ENCODE results near the gene CFAP251. TPM values are rescaled to one million over a fixed set of nuclear protein-coding genes. Genes with fewer than 3 reads are reported as not detected.

Gene CFAP251
- total RNA-seq, 1 experiment from 2014 or later: 0.81 TPM

DNA sequence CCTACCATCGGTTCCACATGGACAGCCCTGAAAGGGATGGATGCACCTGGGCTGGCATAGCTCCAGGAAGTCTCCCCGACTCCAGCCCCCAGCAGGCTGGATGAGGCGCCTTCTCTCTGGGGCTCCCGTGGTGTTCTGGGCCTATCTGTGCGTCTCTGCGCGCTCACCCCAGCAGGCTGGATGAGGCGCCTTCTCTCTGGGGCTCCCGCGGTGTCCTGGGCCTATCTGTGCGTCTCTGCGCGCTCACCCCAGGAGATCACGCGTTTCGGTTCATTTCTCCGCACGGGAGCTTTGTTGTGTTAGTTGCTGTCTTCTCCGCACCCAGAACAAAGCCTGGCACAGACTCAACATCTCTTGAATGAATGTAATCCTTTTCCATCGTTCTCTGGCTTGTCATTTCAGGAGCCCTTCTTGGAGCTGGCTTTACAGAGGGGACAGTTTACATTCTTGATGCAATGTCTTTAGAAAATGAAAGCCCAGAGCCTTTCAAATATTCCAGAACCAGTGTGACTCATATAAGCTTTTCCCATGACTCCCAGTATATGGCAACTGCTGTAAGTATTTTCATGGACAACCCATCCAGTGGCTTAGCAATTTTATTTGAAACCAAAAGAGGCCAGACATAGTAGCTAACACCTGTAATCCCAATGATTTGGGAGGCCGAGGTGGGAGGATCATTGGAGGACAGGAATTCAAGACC lies 40.3 kb downstream of the CFAP251 start:
- Histone ChIP-seq H2BK120ac (ENCODE audit: low read depth, low read length, poor library complexity, severe bottlenecking) (no peak overlapping the region), H3K4me1 (ENCODE audit: insufficient read depth, low read length) (peaks cover 3% of the 10 kb centered on the region; the same call in 1 of the 2 replicates), H3T11ph (ENCODE audit: low read length) (no peak overlapping the region), H3K4me2 (ENCODE audit: insufficient read depth, insufficient read length, low read length) (no peak overlapping the region), H2AK5ac (ENCODE audit: insufficient read length, low read length) (no peak overlapping the region), H3K27me3 (ENCODE audit: insufficient read depth, low read length) (no peaks in the 10 kb centered on the region), H4K8ac (replicated peaks; ENCODE audit: insufficient read length, low read depth, low read length) (no peak overlapping the region), H4K91ac (ENCODE audit: insufficient read length, low read depth, low read length) (no peak overlapping the region), H3K14ac (ENCODE audit: insufficient read depth, low read length) (no peak overlapping the region), H2BK15ac (ENCODE audit: low read depth, low read length) (no peak overlapping the region), H3K9ac (ENCODE audit: extremely low read depth, insufficient read length, low read length) (no peak overlapping the region), H3K4ac (ENCODE audit: low read depth, low read length) (no peak overlapping the region), H3K56ac (ENCODE audit: insufficient read length, low read depth, low read length) (no peak overlapping the region), H2AFZ (ENCODE audit: low read length) (no peak overlapping the region), H3K27ac (ENCODE audit: insufficient read length, low read depth, low read length) (no peak overlapping the region), H3K79me2 (ENCODE audit: insufficient read depth, low read length) (no peaks in the 10 kb centered on the region), H3K18ac (ENCODE audit: insufficient read length, low read depth, low read length) (no peak overlapping the region), H2BK12ac (ENCODE audit: insufficient read length, low read depth, low read length) (no peak overlapping the region), H4K20me1 (ENCODE audit: control insufficient read depth, insufficient read depth, insufficient read length) (no peaks in the 10 kb centered on the region), H2BK5ac (ENCODE audit: insufficient read length, low read length) (no peak overlapping the region), H3K9me3 (ENCODE audit: control insufficient read depth, low read depth, low read length) (no peaks in the 10 kb centered on the region), H2BK20ac (ENCODE audit: low read depth, low read length, poor library complexity, severe bottlenecking) (no peak overlapping the region), H3K23me2 (ENCODE audit: insufficient read length, low read depth, low read length, poor library complexity, severe bottlenecking) (no peaks in the 10 kb centered on the region), H3K23ac (ENCODE audit: insufficient read length, low read depth, low read length) (no peak overlapping the region), H4K5ac (ENCODE audit: insufficient read length, low read depth, low read length) (no peak overlapping the region), H3K79me1 (ENCODE audit: insufficient read depth, low read depth, low read length, poor library complexity, severe bottlenecking) (no peaks in the 10 kb centered on the region)
- Mint-ChIP-seq H3K4me1 (peaks cover 26 to 27% of the 10 kb centered on the region in 2 experiments), H3K36me3 (ENCODE audit: insufficient read depth in 1 of 3, low read depth in 3 of 3) (no peaks in the 10 kb centered on the region), H3K9me3 (no peaks in the 10 kb centered on the region), H3K27ac (peak overlapping the region in 2 of 3 experiments; percentile 54 to 70; a peak in 3 of 7 replicates), H3K4me3 (no peak overlapping the region), H3K27me3 (ENCODE audit: low read depth) (no peaks in the 10 kb centered on the region; the same call in 1 of the 2 replicates)
- no peak for TF ChIP-seq CTCF (conservative IDR thresholded peaks at IDR 0.05)
- DNase-seq: no peak
- WGBS (ENCODE audit: extremely low coverage, insufficient read length, low lambda C conversion rate): no CpG with 5 or more reads among the region's 21 CpGs

All from H9 (cell line).